IgD-negative memory B cell (primary cell): ENCODE measurements around the gene HORMAD2. TPM values are rescaled to one million over a fixed set of nuclear protein-coding genes. Genes with fewer than 3 reads are reported as not detected.
"Not testable (repeated sequence)": the region's sequence is repeated elsewhere in the genome, so short reads cannot be mapped to it uniquely, and the experiment has no call there.

ENCODE experiments used
- H3K27ac Mint-ChIP-seq, 3 donors: one replicate each; pipeline ENCODE4 v1.8.0; 2020 to 2022; ENCODE audit warnings: mild to moderate bottlenecking in 3 of 3, mixed read lengths in 3 of 3, moderate library complexity in 1 of 3
- H3K27me3 Mint-ChIP-seq: one replicate; pipeline ENCODE4 v1.8.0; 2021; ENCODE audit warnings: mixed read lengths
- H3K36me3 Mint-ChIP-seq: one replicate; pipeline ENCODE4 v1.8.0; 2020; ENCODE audit warnings: mild to moderate bottlenecking, mixed read lengths
- H3K4me1 Mint-ChIP-seq, 3 donors: one replicate each; pipeline ENCODE4 v1.8.0; 2020 to 2022; ENCODE audit warnings: mixed read lengths in 3 of 3, mild to moderate bottlenecking in 1 of 3
- H3K4me3 Mint-ChIP-seq, 4 donors: one replicate each; pipeline ENCODE4 v1.8.0; 2020 to 2022; ENCODE audit warnings: mild to moderate bottlenecking in 4 of 4, mixed read lengths in 4 of 4, moderate library complexity in 3 of 4
- H3K9me3 Mint-ChIP-seq, 3 donors: one replicate each; pipeline ENCODE4 v1.8.0; 2020 to 2021; ENCODE audit warnings: mixed read lengths in 3 of 3, mild to moderate bottlenecking in 1 of 3
- polyA plus RNA-seq: library from polyadenylated mRNA; unstranded; fragments of 300-500 nt; fragmentation: Illumina TruSeq; gene quantifications from one replicate; pipeline ENCODE4 v1.2.3, GENCODE V29; 2021

HORMAD2 gene
- polyA plus RNA-seq, 1 donor from 2014 or later = not detected

DNA sequence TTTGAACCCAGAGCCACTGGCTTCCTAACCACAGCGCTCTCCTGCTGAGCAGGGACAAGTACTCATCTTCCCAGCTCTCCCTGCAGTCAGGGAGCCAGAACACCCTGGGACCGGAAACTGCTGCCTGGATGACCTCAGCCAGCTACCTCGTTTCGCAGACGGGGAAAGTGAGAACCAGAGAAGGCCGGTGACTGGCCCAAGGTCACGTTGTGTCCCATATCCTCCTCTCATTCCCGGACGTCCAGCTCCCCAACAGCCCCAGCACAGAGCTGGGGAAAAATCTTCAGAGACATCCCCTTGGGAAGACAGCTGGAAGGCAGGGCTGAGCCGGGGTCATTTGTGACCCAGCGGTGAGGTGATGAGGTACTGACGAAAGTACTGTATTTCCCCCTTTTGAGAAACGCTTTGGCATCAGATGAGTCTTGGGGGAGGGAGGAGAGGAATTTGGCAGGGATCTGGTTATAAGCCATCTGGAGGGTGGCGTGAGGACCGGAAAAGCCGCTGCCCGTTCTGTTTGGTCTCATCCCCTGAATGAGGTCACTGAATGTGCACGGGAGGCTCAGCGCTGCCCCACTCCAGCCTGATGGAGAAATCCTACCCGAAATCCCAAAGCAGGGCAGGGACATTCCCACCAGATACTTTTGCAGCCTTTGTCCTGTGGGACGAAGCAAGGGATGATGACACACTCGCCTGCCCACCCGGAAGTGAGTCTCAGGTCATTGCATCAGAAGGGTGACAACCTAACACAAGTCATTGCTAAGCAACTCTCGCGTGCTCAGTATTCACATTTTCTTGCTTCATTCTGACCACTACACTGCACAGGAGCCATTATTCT is 125.2 kb downstream of the HORMAD2 start:
- no peak overlapping the region for H3K4me3 Mint-ChIP-seq
- peaks cover 0 to 2% (median 0%) of the 10 kb centered on the region in 3 donors for H3K4me1 Mint-ChIP-seq
- H3K36me3 Mint-ChIP-seq = peaks cover 3% of the 10 kb centered on the region
- H3K9me3 Mint-ChIP-seq = peaks cover 0 to 1% (median 0%) of the 10 kb centered on the region in 3 donors
- H3K27me3 Mint-ChIP-seq = peaks cover 2% of the 10 kb centered on the region
- H3K27ac Mint-ChIP-seq = no peak overlapping the region

DNA sequence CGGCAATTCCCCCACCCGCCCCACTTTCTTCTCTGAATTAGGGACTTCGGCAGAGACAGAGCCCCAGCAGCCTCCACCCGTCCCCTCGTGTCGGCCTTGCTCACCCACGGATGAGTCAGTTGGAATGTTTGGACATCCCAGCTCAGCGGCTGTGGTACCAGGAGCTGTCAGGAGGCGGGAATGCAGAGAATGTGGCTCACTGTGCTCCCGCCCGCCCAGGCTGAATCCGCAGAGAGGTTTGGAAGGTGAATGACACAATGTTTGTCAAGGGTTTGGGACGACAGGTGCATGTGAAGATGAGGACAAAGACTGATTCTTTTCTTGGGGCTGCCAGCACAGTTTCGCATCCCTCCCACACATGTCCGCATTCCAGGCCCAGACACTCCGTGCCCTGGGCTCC is 126.7 kb downstream of the HORMAD2 start:
- Mint-ChIP-seq H3K36me3 (peaks cover 3% of the 10 kb centered on the region), H3K9me3 (no peaks in the 10 kb centered on the region), H3K27ac (no peak overlapping the region), H3K27me3 (peaks cover 2% of the 10 kb centered on the region), H3K4me3 (no peak overlapping the region), H3K4me1 (peaks cover 0 to 2% (median 0%) of the 10 kb centered on the region in 3 donors)

DNA sequence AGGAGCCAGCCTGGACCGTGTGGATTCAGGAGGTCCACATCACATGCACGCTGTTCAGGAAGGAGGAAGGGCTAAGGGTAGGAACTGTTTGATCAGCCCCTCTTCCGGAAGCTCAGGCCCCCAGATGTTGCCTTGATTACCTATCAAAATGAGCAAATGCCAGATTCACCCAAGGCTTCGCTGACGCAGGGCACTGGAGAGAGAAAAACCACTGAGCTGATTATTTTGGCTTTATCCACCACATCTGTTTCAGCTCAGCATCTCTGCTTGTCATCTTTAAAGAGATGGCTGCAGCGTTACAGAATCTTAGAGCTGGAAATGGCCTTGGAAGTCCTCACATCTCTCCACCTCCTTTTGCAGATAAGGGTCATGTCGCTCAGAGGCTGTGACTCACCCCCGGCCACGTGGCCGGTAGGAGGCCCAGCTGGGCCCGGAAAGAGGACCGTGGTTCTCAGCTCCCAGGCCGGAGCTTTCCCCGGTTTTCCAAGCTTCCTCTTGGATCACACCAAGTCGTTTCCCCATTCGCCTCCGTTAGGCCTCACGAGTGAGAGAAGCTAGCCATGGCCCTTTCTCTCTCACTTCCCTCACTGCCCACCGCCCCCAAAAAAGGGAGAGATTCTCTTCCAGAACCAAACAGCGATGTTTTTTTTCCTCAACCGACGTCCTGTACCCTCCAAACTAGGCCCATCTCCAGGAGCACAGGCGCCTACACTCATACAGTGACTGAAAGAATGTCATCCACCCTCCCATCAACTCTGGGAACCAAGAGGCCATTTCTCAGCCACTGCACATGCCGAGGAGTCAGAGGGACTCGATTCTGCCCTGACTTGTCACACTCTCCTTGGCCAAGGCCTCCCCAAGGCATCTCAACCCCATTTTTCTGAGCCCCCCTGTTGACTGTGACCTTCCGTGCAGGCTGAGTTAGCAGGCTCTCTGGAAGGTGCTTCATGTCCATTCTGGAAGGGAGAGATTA is 128.7 kb downstream of the HORMAD2 start:
- peaks cover 0 to 1% (median 1%) of the 10 kb centered on the region in 3 donors for H3K4me1 Mint-ChIP-seq
- no peak overlapping the region for H3K4me3 Mint-ChIP-seq
- H3K9me3 Mint-ChIP-seq = no peaks in the 10 kb centered on the region
- H3K27ac Mint-ChIP-seq = no peak overlapping the region
- peaks cover 3% of the 10 kb centered on the region for H3K36me3 Mint-ChIP-seq
- H3K27me3 Mint-ChIP-seq = peaks cover 10% of the 10 kb centered on the region

DNA sequence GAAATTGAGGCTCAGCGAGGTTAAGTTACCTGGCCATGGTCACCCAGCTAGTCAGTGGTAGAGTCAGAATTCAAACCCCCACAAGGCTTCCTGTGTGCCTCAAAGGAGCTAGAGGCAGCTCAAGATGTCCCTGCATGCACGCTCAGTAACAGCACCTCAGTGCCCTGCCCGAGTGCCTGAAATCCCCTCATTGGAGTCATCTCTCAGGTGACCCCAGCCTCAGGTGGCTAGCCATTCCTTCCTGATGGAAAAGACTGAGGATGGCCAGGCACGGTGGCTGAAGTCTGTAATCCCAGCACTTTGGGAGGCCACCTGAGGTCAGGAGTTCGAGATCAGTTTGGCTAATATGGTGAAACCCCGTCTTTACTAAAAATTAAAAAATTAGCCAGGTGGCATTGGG is 129.4 kb downstream of the HORMAD2 start:
- no peak overlapping the region for H3K4me3 Mint-ChIP-seq
- no peaks in the 10 kb centered on the region for H3K9me3 Mint-ChIP-seq
- peaks cover 3% of the 10 kb centered on the region for H3K36me3 Mint-ChIP-seq
- H3K27ac Mint-ChIP-seq = no peak overlapping the region
- peaks cover 0 to 1% (median 1%) of the 10 kb centered on the region in 3 donors for H3K4me1 Mint-ChIP-seq
- peaks cover 10% of the 10 kb centered on the region for H3K27me3 Mint-ChIP-seq

DNA sequence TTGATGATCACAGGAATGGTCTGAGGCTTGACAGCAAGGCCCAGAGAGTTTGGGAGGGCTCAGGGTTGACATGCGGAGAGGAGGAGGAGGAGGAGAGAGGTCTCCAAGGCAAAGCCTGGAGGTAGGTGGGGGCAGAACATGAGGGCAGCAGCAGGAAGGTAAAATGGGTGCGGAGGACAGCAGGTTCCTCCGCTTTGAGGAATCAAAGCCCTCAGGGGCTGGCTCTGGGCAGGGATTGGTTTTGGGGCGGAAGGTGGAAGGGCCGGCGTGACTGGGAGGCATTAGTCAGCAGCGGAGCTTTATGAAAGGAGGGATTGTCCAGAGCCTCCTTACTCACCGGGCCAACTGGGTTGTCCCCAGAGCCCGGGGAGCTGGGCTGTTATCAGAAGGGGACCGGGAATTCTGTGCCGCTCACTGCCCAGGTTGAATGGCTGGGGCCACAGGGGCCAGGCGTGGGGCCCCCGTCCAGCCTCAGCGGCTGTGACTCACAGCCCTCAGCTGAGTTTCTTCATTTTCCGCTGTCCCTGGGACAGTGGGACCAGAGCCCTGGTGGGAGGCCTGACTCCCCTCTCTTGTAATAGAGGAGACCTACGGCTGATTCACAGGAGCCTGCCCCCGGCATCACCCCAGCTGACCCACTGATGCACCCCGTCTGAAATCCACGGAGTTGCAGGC is 130.1 kb downstream of the HORMAD2 start:
- Mint-ChIP-seq H3K27me3 (peaks cover 10% of the 10 kb centered on the region), H3K4me1 (peaks cover 0 to 1% (median 1%) of the 10 kb centered on the region in 3 donors), H3K27ac (peak overlapping the region in 1 of 3 donors; percentile 71)

DNA sequence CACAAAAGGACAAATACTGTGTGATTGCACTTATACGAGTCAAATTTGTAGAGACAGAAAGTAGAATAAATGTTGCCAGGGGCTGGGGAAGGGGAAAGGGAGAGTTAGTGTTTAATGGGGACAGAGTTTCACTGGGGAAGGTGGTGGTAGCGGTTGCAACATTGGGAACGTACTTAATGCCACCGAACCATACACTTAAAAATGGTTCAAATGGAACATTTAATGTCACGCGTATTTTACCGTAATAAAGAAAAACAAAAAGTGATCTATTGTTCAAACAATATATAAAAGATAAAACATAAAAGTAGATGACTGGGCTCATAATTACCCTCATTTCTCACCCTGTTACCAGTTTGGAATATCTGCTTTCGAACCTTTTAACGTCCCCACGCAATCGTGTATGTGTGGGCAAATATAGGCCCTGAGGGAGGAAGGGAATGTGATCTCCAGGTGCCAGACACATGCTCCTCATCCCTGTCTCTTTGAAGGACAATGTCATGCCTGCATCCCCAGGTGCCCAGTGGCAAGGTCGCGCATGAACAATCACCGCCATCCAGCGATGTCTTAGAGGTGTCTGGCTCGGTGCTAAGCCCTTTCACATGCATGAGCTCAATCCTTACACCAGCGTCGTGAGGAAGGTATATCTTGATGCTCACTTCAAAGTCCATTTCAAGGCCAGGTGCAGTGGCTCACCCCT is 131.0 kb downstream of the HORMAD2 start:
- H3K4me3 Mint-ChIP-seq = peak overlapping the region in 1 of 4 donors; percentile 41
- no peak overlapping the region for H3K27ac Mint-ChIP-seq
- H3K4me1 Mint-ChIP-seq = peaks cover 0 to 1% (median 1%) of the 10 kb centered on the region in 3 donors
- peaks cover 3% of the 10 kb centered on the region for H3K36me3 Mint-ChIP-seq
- no peaks in the 10 kb centered on the region for H3K9me3 Mint-ChIP-seq
- peaks cover 10% of the 10 kb centered on the region for H3K27me3 Mint-ChIP-seq

More for the DNA sequence above, 130.1 kb downstream of the HORMAD2 start:
- Mint-ChIP-seq H3K9me3 (no peaks in the 10 kb centered on the region), H3K4me3 (no peak overlapping the region), H3K36me3 (peaks cover 3% of the 10 kb centered on the region)

DNA sequence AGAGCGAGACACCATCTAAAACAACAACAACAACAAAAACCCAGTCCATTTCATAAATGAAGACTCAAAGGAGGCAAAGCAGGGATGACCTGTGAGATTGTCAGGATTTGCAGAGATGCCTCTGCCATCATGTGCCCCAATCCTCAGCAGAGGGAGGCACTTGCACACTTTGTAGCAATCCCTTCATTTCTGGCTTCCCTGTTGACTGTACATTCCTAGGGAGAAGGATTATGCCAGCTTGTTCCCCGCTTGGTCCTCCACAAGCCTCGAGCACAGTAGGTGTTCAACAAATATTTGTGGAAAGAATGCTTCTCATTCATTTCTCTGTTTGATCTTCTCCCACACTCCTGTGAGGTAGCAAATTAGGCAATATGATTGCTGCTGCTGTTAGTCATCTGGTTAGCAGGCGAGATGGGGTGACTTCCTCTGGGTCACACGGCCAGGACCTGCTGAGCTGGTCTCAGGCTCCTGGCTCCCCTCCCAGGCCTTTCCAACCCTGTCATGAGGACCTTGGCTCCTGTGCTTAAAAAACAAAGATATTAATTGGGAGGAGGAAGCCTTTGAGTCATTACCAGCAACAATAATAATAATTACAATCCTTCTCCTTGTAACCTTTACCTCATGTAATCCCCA is 132.2 kb downstream of the HORMAD2 start:
- Mint-ChIP-seq H3K4me1 (peaks cover 0 to 1% (median 1%) of the 10 kb centered on the region in 3 donors), H3K4me3 (no peak overlapping the region)

DNA sequence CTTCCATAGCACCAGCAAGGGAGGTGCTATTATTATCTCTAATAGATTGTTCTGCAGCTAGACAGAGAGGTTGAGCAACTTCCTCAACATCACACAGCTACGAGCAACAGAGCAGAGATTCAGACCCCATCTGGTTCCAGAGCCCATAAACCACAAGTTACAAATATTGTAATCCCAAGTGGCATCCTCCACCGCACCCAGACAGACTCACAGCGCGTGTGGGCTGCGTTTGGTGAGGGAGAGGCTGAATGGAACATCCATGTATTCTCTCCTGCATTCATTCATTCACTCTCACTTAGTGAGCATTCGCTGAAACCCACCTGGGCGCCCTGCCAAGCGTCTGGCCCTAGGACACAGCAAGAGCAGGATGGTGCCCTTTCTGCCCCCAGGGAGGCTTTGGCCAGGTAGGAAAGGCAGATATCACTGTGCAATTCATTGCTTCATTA is 132.8 kb downstream of the HORMAD2 start:
- Mint-ChIP-seq H3K27ac (no peak overlapping the region), H3K27me3 (peaks cover 10% of the 10 kb centered on the region), H3K36me3 (peaks cover 3% of the 10 kb centered on the region), H3K9me3 (no peaks in the 10 kb centered on the region), H3K4me3 (no peak overlapping the region), H3K4me1 (peaks cover 0 to 1% (median 1%) of the 10 kb centered on the region in 3 donors)

More for the DNA sequence above, 132.2 kb downstream of the HORMAD2 start:
- peaks cover 10% of the 10 kb centered on the region for H3K27me3 Mint-ChIP-seq
- H3K36me3 Mint-ChIP-seq = peaks cover 3% of the 10 kb centered on the region
- H3K9me3 Mint-ChIP-seq = no peaks in the 10 kb centered on the region
- no peak overlapping the region for H3K27ac Mint-ChIP-seq

DNA sequence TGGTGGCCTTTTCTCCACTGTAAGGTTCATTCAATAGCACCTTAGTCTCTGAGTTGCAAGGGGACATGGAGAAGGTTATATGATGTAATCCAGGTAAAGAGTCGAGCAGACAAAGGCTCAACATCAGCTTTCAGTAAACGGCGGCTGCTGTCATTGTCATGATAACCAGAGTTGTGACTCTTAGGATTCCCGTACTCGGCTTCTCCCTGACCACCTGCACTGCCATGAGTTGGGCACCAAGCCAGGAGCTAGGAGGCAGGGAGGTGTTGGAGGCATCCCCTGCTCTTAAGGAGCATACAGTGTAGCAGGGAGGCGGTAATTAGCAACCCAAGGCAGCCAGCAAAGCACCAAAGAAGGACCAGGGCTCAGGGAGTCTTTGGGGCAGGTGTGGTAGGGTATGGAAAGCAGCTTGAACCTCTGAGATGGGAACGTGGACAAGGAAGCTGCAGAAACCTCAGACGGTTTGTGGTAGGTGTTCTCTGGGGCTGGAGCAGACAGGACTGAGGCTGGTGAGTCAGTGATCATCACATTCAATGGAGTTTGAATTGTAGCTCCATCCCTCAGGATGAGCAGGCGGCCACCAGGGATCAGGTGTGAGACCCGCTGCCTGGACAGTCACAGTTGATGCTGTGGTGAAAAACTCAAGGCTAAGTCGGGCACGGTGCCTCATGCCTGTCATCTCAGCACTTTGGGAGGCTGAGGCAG is 134.6 kb downstream of the HORMAD2 start:
- Mint-ChIP-seq H3K4me3 (peak overlapping the region in 2 of 4 donors; percentile 14 to 30), H3K9me3 (no peaks in the 10 kb centered on the region), H3K27me3 (peaks cover 7% of the 10 kb centered on the region), H3K27ac (no peak overlapping the region), H3K4me1 (peaks cover 0 to 2% (median 1%) of the 10 kb centered on the region in 3 donors), H3K36me3 (peaks cover 3% of the 10 kb centered on the region)

DNA sequence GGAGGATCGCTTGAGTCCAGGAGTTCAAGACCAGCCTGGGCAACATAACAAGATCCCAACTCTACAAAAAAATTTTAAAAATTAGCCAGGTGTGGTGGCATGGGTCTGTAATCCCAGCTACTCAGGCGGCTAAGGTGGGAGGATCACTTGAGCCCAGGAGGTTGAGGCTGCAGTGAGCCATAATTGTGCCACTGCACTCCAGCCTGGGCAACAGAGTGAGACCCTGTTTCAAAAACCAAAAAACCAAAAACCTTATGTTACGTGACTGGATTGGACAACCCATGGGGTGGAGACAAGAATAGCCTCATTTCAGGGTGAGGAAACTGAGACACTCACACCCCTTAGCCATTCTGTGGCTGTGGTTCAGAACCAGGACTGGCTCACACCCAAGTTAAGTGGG is 136.0 kb downstream of the HORMAD2 start:
- H3K36me3 Mint-ChIP-seq, H3K27ac Mint-ChIP-seq: not testable (repeated sequence)

DNA sequence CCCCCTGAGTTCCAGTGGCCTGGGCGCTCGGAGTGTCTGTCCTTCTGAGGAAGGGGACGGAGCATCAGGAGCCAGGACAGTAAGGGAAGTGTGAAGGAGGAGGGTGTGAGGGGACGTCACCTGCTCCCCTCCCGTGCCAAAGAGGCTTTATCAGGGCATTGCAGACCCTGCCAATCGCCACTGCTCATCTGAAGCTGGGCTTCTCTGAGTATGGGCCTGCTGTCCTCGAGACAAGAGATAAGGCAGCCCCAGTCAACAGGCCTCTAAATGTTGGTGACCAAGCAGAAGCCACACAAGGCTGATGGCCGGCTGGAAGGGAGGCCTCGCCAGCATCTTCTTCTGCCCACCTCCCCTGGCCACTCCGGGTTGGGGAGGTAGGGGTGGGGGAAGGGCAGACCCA is 136.4 kb downstream of the HORMAD2 start:
- Mint-ChIP-seq H3K36me3 (no peaks in the 10 kb centered on the region), H3K9me3 (no peaks in the 10 kb centered on the region), H3K27me3 (peaks cover 7% of the 10 kb centered on the region), H3K27ac (no peak overlapping the region), H3K4me1 (peaks cover 15 to 19% (median 17%) of the 10 kb centered on the region in 3 donors), H3K4me3 (no peak overlapping the region)

More for the DNA sequence above, 136.0 kb downstream of the HORMAD2 start:
- H3K9me3 Mint-ChIP-seq, H3K4me3 Mint-ChIP-seq, H3K27me3 Mint-ChIP-seq: not testable (repeated sequence)
- H3K4me1 Mint-ChIP-seq = peaks cover 12 to 15% (median 13%) of the 10 kb centered on the region in 3 donors

DNA sequence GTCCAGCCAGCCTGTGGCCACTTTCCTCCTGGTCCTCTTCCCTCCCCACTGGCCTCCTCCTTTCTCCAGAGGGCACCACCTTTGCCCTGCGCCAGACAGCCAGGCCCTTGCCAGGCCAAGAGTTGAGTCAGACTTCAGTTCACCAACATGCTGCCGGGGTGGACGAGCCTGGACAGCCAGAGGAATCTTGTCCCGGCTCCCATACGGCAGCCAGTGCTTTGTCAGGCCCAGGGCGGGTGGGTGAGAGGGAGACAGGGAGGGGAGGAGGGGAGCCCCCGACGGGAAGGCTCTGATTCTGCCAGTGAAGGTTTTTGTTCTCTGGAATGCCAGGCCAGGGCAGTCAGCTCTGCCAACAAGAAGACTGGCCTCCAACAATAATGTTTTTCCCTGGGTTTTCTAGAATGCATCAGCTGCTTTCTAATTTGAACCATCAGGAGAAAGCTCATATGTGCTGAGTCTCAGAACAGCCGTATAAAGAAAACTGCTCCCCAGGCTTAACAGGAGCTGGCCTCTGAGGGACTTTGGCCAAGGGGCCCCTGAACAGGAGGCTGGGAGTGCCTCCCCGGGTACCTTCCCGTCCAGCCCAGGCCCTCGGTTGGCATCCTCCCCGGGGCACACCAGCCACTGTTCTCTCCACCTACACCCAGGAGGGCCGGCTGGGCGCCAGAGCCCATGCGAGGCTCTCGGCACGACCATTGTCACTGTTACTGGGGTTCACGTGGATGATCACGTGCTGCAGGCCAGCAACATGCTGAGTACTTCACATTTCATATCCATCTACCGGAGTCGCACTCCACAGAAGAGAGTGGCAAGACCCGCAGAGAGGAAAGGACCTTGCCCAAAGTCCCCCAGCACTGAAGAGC is 137.7 kb downstream of the HORMAD2 start:
- Mint-ChIP-seq H3K27ac (no peak overlapping the region), H3K27me3 (peaks cover 5% of the 10 kb centered on the region), H3K4me3 (peak overlapping the region in 1 of 4 donors; percentile 47), H3K4me1 (peaks cover 15 to 24% (median 20%) of the 10 kb centered on the region in 3 donors), H3K36me3 (no peaks in the 10 kb centered on the region), H3K9me3 (no peaks in the 10 kb centered on the region)
